Endothelial cell (in vitro differentiated cells): ENCODE measurements around the gene NSMCE4A. TPM values are rescaled to one million over a fixed set of nuclear protein-coding genes. Genes with fewer than 3 reads are reported as not detected.
A peak's percentile ranks its signal among the peaks of the same experiment; 100 is the strongest.

Experiments
- DNase-seq: peaks from one replicate; pipeline ENCODE4 v3.0.0; 2021; ENCODE audit warnings: low spot score
- H3K27ac Mint-ChIP-seq: one replicate; pipeline ENCODE4 v1.8.0; 2021; ENCODE audit warnings: mixed read lengths, inconsistent platforms; ENCODE audit not compliant: unreplicated experiment
- H3K27me3 Mint-ChIP-seq: one replicate; pipeline ENCODE4 v1.8.0; 2021; ENCODE audit warnings: mild to moderate bottlenecking, moderate library complexity, mixed read lengths, inconsistent platforms; ENCODE audit not compliant: unreplicated experiment
- H3K36me3 Mint-ChIP-seq: one replicate; pipeline ENCODE4 v1.8.0; 2021; ENCODE audit warnings: mild to moderate bottlenecking, low read depth, mixed read lengths, inconsistent platforms; ENCODE audit not compliant: unreplicated experiment
- H3K4me1 Mint-ChIP-seq: one replicate; pipeline ENCODE4 v1.8.0; 2021; ENCODE audit warnings: mild to moderate bottlenecking, mixed read lengths, inconsistent platforms; ENCODE audit not compliant: unreplicated experiment
- H3K4me3 Mint-ChIP-seq: one replicate; pipeline ENCODE4 v1.8.0; 2021; ENCODE audit warnings: mild to moderate bottlenecking, mixed read lengths, inconsistent platforms; ENCODE audit not compliant: unreplicated experiment
- H3K9me3 Mint-ChIP-seq: one replicate; pipeline ENCODE4 v1.8.0; 2021; ENCODE audit warnings: mixed read lengths, inconsistent platforms; ENCODE audit not compliant: unreplicated experiment
- CTCF ChIP-seq: fragments of 200-600 bp; sonication (generic); IDR thresholded peaks from one replicate; pipeline ENCODE4 v1.5.0; 2021; ENCODE audit warnings: antibody characterized with exemption; ENCODE audit not compliant: unreplicated experiment
- total RNA-seq: library from RNA; stranded (reverse); fragmentation: NEBNext Ultra II Directional; extraction: Animal tissue kit (Norgen Biotek cat#: 25700); gene quantifications from one replicate; pipeline ENCODE4 v1.2.1, GENCODE V29; 2021; ENCODE audit not compliant: unreplicated experiment

NSMCE4A gene
- total RNA-seq, 1 donor from 2014 or later: 78.3 TPM

GRCh38 chr10:121965996-121966395, 9.0 kb downstream of the NSMCE4A start:
- no peak for TF ChIP-seq CTCF
- Mint-ChIP-seq H3K27me3 (no peaks in the 10 kb centered on the region), H3K9me3 (no peaks in the 10 kb centered on the region), H3K27ac (no peak overlapping the region), H3K4me3 (peak overlapping the region; percentile 38), H3K4me1 (no peaks in the 10 kb centered on the region), H3K36me3 (peaks cover 24% of the 10 kb centered on the region)
- no peak for DNase-seq

- TF ChIP-seq CTCF: no peak
- H3K27me3 Mint-ChIP-seq: no peaks in the 10 kb centered on the region
- peaks cover 17% of the 10 kb centered on the region for H3K36me3 Mint-ChIP-seq
- no peak overlapping the region for H3K4me3 Mint-ChIP-seq
- H3K4me1 Mint-ChIP-seq: no peaks in the 10 kb centered on the region
- H3K27ac Mint-ChIP-seq: no peak overlapping the region
- H3K9me3 Mint-ChIP-seq: no peaks in the 10 kb centered on the region
- DNase-seq: no peak
Observed at GRCh38 chr10:121961456-121961855, 13.6 kb downstream of the NSMCE4A start.

GRCh38 chr10:121959671-121960070, 15.3 kb downstream of the NSMCE4A start:
- peaks cover 17% of the 10 kb centered on the region for H3K36me3 Mint-ChIP-seq
- no peaks in the 10 kb centered on the region for H3K27me3 Mint-ChIP-seq
- H3K4me3 Mint-ChIP-seq: no peak overlapping the region
- H3K9me3 Mint-ChIP-seq: no peaks in the 10 kb centered on the region
- H3K27ac Mint-ChIP-seq: no peak overlapping the region
- no peak for TF ChIP-seq CTCF
- H3K4me1 Mint-ChIP-seq: no peaks in the 10 kb centered on the region
- no peak for DNase-seq

- DNase-seq: no peak
- Mint-ChIP-seq H3K27ac (no peak overlapping the region), H3K27me3 (no peaks in the 10 kb centered on the region), H3K36me3 (peaks cover 21% of the 10 kb centered on the region), H3K9me3 (no peaks in the 10 kb centered on the region), H3K4me1 (no peaks in the 10 kb centered on the region), H3K4me3 (no peak overlapping the region)
- no peak for TF ChIP-seq CTCF
Observed at GRCh38 chr10:121956111-121957061, 18.6 kb downstream of the NSMCE4A start.

- no peak overlapping the region for H3K27ac Mint-ChIP-seq
- no peaks in the 10 kb centered on the region for H3K9me3 Mint-ChIP-seq
- H3K27me3 Mint-ChIP-seq: peaks cover 1% of the 10 kb centered on the region
- H3K4me1 Mint-ChIP-seq: peaks cover 18% of the 10 kb centered on the region
- no peak for DNase-seq
- peaks cover 17% of the 10 kb centered on the region for H3K36me3 Mint-ChIP-seq
- no peak for TF ChIP-seq CTCF
- H3K4me3 Mint-ChIP-seq: no peak overlapping the region
Observed at GRCh38 chr10:121952226-121952625, 22.8 kb downstream of the NSMCE4A start.
